Osteocyte (in vitro differentiated cells): ENCODE data around the gene PDGFRB. TPM values are rescaled to one million over a fixed set of nuclear protein-coding genes. Genes with fewer than 3 reads are reported as not detected.

Experiments used
- DNase-seq: peaks from one replicate; pipeline ENCODE4 v3.0.0; 2021; ENCODE audit warnings: mixed read lengths; ENCODE audit not compliant: unreplicated experiment; ENCODE audit errors: extremely low spot score
- H3K27ac Mint-ChIP-seq: one replicate; pipeline ENCODE4 v1.8.0; 2021; ENCODE audit warnings: mild to moderate bottlenecking, mixed read lengths; ENCODE audit not compliant: unreplicated experiment
- H3K27me3 Mint-ChIP-seq: one replicate; pipeline ENCODE4 v1.8.0; 2021; ENCODE audit warnings: mixed read lengths; ENCODE audit not compliant: unreplicated experiment
- H3K36me3 Mint-ChIP-seq: one replicate; pipeline ENCODE4 v1.8.0; 2021; ENCODE audit warnings: mixed read lengths; ENCODE audit not compliant: unreplicated experiment
- H3K4me1 Mint-ChIP-seq: one replicate; pipeline ENCODE4 v1.8.0; 2021; ENCODE audit warnings: mixed read lengths; ENCODE audit not compliant: unreplicated experiment
- H3K4me3 Mint-ChIP-seq: one replicate; pipeline ENCODE4 v1.8.0; 2021; ENCODE audit warnings: mild to moderate bottlenecking, moderate library complexity, mixed read lengths; ENCODE audit not compliant: unreplicated experiment
- H3K9me3 Mint-ChIP-seq: one replicate; pipeline ENCODE4 v1.8.0; 2021; ENCODE audit warnings: mixed read lengths; ENCODE audit not compliant: unreplicated experiment
- CTCF ChIP-seq: fragments of 200-600 bp; sonication (generic); IDR thresholded peaks from 2 replicates; pipeline ENCODE4 v1.5.0; 2021; ENCODE audit warnings: antibody characterized with exemption, mild to moderate bottlenecking, moderate library complexity
- total RNA-seq: library from RNA; stranded (reverse); gene quantifications from 2 replicates; pipeline ENCODE4 v1.2.1, GENCODE V29; 2021

PDGFRB gene
- total RNA-seq, 1 donor from 2014 or later: 1,093 TPM

DNA sequence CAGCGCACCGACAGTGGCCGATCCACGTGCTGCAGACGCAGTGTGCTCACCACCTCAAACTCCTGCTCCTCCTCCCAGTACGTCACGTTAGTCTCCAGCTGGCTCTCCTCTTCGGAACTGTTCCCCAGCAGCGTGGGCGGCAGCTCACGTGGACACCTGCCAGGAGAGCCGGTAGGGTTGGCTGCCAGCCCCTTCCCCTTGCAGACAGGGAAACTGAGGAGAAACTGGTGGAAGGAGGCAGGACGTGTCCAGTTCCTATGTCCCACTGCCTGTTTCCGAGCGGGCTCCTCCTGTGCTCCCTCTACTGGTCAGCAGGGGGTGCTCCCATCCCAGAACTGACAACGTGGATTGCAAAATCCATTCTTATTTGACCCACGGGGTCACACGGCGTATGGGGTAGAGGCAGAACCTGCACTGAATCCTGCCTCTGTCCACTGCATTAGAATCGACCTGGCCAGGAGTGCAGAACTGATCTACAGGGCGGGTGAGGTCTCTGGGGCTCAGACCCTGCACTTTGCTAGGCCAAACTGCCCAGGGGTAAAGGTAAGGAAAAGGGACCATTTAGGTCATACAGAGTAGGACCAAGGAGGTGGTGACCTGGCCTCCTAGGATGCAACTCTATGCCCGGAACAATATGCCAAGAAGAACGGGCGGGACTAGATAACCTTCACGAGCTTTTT, 25.7 kb downstream of the PDGFRB start:
- DNase-seq: no peak
- peaks cover 56% of the 10 kb centered on the region for H3K4me1 Mint-ChIP-seq

DNA sequence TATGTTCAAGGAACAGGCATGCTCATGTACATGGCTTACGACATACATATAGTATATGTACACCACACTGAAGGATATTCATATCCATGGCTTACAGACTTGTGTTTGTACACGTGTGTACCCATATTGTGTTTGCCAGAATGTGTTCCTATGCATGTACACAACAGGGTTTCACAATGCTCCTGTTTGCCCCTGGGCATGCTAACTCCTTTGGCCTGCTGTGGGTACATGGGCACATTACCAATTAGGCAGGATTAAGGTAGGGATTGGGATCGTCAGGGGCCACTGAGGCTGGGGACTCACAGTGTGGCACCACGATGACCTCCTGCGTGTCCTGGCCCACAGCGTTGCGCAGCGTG, 26.2 kb downstream of the PDGFRB start:
- no peak overlapping the region for H3K27ac Mint-ChIP-seq
- DNase-seq: no peak
- H3K4me1 Mint-ChIP-seq: peaks cover 53% of the 10 kb centered on the region
- no peaks in the 10 kb centered on the region for H3K27me3 Mint-ChIP-seq
- H3K4me3 Mint-ChIP-seq: no peak overlapping the region
- H3K36me3 Mint-ChIP-seq: peaks cover 80% of the 10 kb centered on the region
- no peak for TF ChIP-seq CTCF
- no peaks in the 10 kb centered on the region for H3K9me3 Mint-ChIP-seq

More for the DNA sequence above, 25.7 kb downstream of the PDGFRB start:
- H3K27me3 Mint-ChIP-seq: no peaks in the 10 kb centered on the region
- no peaks in the 10 kb centered on the region for H3K9me3 Mint-ChIP-seq
- peak; percentile 91 for TF ChIP-seq CTCF
- no peak overlapping the region for H3K4me3 Mint-ChIP-seq
- H3K36me3 Mint-ChIP-seq: peaks cover 83% of the 10 kb centered on the region
- H3K27ac Mint-ChIP-seq: peak overlapping the region; percentile 74

- Mint-ChIP-seq H3K4me3 (no peak overlapping the region), H3K27me3 (no peaks in the 10 kb centered on the region), H3K36me3 (peaks cover 71% of the 10 kb centered on the region), H3K9me3 (no peaks in the 10 kb centered on the region), H3K27ac (peak overlapping the region; percentile 62), H3K4me1 (peaks cover 33% of the 10 kb centered on the region)
- no peak for DNase-seq
- TF ChIP-seq CTCF: no peak
Observed at GRCh38 chr5:150126921-150127265, 28.8 kb downstream of the PDGFRB start.

DNA sequence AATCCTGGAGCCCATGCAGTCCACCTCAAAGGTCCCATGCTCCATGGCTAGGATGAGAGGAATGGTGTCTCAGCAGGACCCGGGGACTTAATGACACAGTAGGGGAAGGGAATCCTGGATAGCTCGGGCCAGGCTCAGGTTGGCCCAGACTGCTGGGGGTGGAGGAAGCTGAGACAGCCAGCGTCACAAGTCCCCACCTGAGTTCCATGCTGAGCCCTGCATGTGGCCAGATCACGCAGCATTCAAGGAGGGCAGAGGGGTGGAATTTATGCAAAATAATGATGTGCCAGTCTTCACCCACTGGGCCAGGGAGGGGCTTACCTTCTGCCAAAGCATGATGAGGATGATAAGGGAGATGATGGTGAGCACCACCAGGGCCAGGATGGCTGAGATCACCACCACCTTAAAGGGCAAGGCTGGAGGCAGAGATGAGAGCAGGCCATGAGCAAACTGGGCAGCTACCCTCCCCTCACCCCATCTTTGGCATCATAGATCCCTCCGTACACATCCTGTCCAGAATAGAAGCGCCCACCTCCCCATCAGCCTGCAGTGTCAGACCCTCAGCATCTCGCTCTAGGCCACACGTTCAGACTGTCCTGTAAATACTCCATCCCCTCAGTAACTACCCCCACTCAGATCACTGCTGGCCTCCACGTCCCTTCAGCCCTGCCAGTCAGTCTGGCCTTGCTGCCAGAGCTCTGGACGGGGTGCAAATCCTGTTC, 29.3 kb downstream of the PDGFRB start:
- no peak for DNase-seq
- TF ChIP-seq CTCF: no peak
- no peaks in the 10 kb centered on the region for H3K27me3 Mint-ChIP-seq
- H3K9me3 Mint-ChIP-seq: no peaks in the 10 kb centered on the region
- H3K4me1 Mint-ChIP-seq: peaks cover 30% of the 10 kb centered on the region
- peak overlapping the region; percentile 62 for H3K27ac Mint-ChIP-seq
- H3K4me3 Mint-ChIP-seq: no peak overlapping the region
- H3K36me3 Mint-ChIP-seq: peaks cover 73% of the 10 kb centered on the region

GRCh38 chr5:150125334-150125733, 30.3 kb downstream of the PDGFRB start:
- H3K9me3 Mint-ChIP-seq: no peaks in the 10 kb centered on the region
- H3K4me3 Mint-ChIP-seq: no peak overlapping the region
- H3K4me1 Mint-ChIP-seq: peaks cover 23% of the 10 kb centered on the region
- no peak for TF ChIP-seq CTCF
- DNase-seq: no peak
- H3K36me3 Mint-ChIP-seq: peaks cover 69% of the 10 kb centered on the region
- no peaks in the 10 kb centered on the region for H3K27me3 Mint-ChIP-seq
- H3K27ac Mint-ChIP-seq: peak overlapping the region; percentile 62
